Activated naive CD4-positive, alpha-beta T cell treated with anti-CD3 and anti-CD28 coated beads, Interleukin-2, amount 50 U/mL, for 72 hours (primary cell): ENCODE results near the gene DNAL1. TPM values are rescaled to one million over a fixed set of nuclear protein-coding genes. Genes with fewer than 3 reads are reported as not detected.

Experiments
- ATAC-seq, 2 donors: fragments of 150-1000 bp; cut with Tn5 transposase; 2 replicates each; pipeline ENCODE4 v1.10.0; 2021; ENCODE audit warnings: mild to moderate bottlenecking in 2 of 2, moderate library complexity in 2 of 2
- DNase-seq, 2 donors: peaks; one replicate each; pipeline ENCODE4 v3.0.0; 2021 to 2022; ENCODE audit warnings: low spot score in 2 of 2
- H3K27ac Mint-ChIP-seq, 2 donors: one replicate each; pipeline ENCODE4 v1.8.0; 2022; ENCODE audit warnings: mild to moderate bottlenecking in 2 of 2, mixed read lengths in 2 of 2
- H3K36me3 Mint-ChIP-seq, 2 donors: one replicate each; pipeline ENCODE4 v1.8.0; 2022; ENCODE audit warnings: mixed read lengths in 2 of 2
- H3K9me3 Mint-ChIP-seq, 2 donors: one replicate each; pipeline ENCODE4 v1.8.0; 2022; ENCODE audit warnings: mixed read lengths in 2 of 2
- total RNA-seq, 2 donors: library from RNA; stranded (reverse); gene quantifications; one replicate each; pipeline ENCODE4 v1.2.3, GENCODE V29; 2022

DNAL1 gene
- total RNA-seq, 2 donors from 2014 or later: 4.0 to 4.7 TPM

DNA sequence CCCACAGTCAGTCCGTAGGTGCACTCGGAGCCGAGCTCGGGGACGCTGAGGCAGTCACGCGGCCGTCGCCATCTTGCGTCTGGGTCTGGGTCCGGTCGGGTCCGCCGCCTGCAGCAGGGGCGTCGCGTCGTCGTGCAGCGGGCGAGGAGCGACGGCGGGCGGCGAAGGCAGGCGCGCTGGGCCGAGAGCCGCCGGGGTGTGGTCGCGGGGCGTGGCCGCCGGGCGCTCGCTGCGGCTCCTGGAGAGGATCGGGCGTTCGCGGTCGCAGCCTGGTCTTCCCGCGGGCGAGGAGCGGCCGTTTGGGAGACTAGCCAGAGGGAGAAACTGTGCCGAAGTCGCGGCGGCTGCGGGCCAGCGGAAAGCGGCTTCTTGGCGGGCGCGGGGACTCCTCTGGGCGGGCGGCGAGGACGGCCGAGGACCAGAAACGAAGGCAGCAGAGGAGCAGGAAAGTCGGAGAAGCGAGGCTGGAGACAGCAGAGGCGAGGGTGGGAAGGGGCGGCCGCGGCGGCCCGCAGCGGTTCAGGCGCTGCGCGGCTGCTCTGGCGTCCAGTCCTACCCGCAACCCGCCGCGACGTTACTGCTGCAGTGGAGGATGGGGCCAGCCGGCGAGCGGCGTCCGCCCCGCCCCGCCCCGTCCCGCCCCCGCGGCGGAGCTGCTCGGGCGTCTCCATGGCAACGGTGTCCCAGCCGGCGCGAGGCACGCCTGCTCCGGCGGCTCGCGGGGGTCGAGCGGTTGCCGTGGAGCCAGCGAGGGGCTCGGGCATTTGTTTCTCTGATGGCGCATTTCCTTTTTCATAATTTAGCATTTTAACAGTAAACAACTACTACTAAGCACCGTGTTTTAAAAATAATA, 69.2 kb downstream of the DNAL1 start, which contains the start of gene PNMA1:
PNMA1 (minus strand) TSS at position 582 of the 853 bp plus-strand sequence. CDS start 745 bp downstream, outside the sequence.
- peaks cover 15 to 25% of the 10 kb centered on the region in 2 donors for H3K36me3 Mint-ChIP-seq
- no peaks in the 10 kb centered on the region for H3K9me3 Mint-ChIP-seq
- H3K27ac Mint-ChIP-seq: peak within 1 kb of the TSS; percentile 96
- DNase-seq (peak; percentile 87 to 91), ATAC-seq (peak; percentile 74 to 79)

DNA sequence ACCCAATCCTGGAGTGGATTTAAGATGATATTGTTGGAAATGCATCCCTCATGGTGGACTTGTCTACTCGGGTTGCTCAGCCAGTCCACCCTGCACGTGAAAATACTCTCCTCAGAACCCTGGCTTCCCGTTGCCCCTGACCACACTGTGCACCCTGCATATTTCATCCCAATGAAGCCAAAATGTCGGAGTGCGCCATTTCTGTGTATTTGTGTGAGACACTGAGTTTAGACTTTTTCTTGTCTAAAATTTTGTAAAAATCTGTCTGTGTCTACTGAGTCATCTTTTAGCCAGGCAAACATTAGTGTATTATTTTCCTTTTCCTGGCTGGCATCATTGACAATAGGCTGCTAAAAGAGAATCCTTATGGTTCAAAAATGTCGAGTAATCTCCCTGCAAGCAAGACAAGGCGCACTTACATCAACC, 69.9 kb downstream of the DNAL1 start:
- Mint-ChIP-seq H3K9me3 (no peaks in the 10 kb centered on the region), H3K27ac (peak overlapping the region; percentile 94 to 96), H3K36me3 (peaks cover 15 to 31% of the 10 kb centered on the region in 2 donors)
- no peak for DNase-seq
- no peak for ATAC-seq

DNA sequence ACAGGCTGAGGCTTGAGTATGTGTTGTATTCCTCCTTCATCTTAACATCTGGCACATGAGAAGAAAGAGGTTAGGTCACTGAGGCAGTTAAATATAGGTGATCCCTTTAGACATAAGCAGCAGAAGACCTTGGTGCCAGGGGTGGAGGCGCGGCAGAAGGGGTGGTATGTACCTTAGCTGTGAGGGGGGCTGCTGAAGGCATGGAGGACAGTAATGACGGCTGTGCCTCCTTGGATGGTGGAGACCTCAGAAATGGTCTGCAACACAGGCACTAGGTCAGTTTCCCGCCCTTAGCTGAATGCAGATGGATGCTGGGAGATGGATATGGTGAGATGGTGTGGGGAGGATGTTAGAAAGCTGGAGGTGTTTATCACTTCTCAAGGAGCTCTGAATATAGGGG, 70.9 kb downstream of the DNAL1 start:
- H3K27ac Mint-ChIP-seq: no peak overlapping the region
- no peak for ATAC-seq
- H3K36me3 Mint-ChIP-seq: peaks cover 15 to 33% of the 10 kb centered on the region in 2 donors
- no peaks in the 10 kb centered on the region for H3K9me3 Mint-ChIP-seq
- no peak for DNase-seq

DNA sequence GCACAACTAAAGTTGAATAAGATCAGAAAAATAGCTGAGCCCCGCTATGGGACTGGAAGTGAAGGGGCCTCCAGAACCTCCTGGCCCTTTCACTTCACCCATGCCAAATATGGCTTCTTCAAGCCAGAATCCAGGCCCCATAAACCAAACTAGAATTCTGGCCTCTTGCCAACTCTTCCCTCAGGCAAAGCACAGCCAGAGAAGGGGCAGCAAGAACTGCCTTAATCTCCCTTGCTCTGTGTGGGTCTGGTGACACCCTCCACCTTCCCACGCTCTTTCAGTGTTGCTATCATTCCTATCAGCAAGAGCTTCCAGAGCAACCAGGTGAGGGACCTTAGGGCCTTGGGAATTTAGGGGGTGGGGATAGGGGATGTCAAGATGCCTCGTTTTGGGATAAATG, 72.5 kb downstream of the DNAL1 start:
- DNase-seq (no peak), ATAC-seq (no peak)
- Mint-ChIP-seq H3K36me3 (peaks cover 16 to 41% of the 10 kb centered on the region in 2 donors), H3K27ac (peak overlapping the region in 1 of 2 donors; percentile 59), H3K9me3 (no peaks in the 10 kb centered on the region)

DNA sequence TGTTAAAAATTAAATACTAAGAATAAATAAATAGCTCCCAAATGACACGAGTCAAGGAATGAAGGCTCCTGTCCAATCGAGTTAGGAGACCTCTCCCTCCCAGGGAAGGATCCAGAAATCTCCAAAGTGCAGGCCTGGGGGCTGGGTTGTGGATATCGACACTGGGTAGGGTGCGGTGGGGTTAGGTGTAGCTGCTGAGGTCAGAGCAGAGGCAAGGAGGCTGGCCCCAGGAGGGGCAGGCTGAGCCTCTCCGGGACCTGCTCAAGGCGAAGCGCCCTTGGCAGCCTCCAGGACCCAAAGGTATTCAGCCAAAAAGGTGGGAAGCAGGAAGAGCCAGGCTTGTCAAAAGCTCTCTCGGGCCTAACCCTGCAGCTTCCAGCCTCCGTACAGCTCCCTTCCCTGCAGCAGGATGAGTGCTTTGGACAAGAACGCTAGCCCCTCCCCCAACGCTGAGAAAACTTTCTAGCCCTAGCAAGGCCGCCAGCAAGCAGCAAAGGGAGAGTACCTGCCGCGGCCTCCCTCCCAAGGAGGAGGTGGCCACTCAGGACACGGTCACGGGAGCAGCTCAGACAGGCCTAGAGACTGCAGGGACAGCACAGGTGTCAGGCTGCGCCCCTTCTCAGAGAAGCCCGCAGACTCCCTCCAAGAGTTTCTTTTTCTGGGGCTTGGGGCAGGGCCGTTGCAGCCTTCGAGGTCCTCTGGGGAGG, 73.1 kb downstream of the DNAL1 start:
- DNase-seq: no peak
- no peaks in the 10 kb centered on the region for H3K9me3 Mint-ChIP-seq
- peaks cover 14 to 35% of the 10 kb centered on the region in 2 donors for H3K36me3 Mint-ChIP-seq
- no peak for ATAC-seq
- H3K27ac Mint-ChIP-seq: peak overlapping the region; percentile 73 to 89

DNA sequence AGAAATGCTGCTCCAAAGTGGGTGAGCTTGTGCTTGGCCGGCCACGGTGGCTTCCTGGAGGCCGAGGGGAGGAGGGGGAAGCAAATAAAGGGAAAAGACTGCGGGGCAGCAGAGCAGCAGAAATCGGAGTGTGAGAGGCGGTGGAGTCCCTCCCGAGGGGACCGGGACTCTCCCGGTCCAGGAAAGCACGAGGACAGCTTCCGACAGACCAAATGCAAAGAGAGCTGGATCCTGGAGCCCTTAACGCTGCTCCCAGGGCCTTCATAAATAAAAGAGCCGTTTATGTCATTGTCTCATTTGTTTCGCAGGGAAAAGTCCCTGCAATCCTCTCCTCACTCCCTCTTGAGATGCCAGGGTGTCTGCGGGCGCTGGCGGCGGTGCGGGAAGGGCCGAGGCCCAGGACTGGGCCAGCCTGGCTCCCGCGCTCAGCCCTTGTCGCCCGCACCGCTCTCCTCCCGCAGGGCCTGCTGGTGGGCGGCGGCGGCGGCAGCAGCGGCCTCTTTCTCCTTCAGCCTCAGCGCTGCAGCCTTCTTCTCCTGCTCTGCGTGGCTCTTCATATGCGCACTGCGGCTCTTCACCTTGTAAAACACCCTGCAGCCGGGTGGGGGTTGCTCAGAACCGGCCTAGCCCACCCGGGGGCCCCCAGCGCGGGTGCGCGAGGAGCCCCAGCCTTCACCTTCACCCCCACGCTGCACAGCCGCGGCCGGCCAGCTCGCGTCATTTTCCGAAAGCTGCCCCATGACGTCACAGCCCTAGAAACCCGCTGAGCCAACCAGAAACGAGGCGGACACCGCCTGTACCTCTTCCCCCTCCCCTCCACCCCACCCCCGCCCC, 73.8 kb downstream of the DNAL1 start:
- H3K27ac Mint-ChIP-seq: peak overlapping the region; percentile 73 to 89
- peaks cover 11 to 34% of the 10 kb centered on the region in 2 donors for H3K36me3 Mint-ChIP-seq
- ATAC-seq: no peak

DNA sequence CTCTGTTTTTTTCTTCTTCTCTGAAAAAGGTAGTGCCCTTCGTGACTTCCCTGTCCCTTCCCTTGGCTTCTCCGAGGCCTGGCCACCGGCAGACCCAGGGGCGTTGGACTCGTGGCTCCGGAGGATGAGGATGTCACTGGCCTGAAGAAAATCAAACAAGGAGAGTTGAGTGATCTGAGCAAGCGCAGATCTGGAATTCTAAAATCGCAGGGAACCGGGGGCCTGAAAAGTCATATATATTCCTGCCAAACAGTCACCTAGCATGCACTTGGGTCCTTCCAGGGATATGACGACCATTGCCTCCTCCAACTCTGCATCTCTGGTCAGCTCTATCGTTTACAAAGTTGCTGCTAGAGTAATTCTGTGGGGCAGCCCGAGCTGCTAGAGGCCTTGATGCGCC, 74.6 kb downstream of the DNAL1 start:
- peaks cover 16 to 39% of the 10 kb centered on the region in 2 donors for H3K36me3 Mint-ChIP-seq
- no peak for DNase-seq
- H3K27ac Mint-ChIP-seq: peak overlapping the region; percentile 49 to 65
- ATAC-seq: no peak
- no peaks in the 10 kb centered on the region for H3K9me3 Mint-ChIP-seq

More for the DNA sequence above, 73.8 kb downstream of the DNAL1 start:
- no peaks in the 10 kb centered on the region for H3K9me3 Mint-ChIP-seq
- no peak for DNase-seq

DNA sequence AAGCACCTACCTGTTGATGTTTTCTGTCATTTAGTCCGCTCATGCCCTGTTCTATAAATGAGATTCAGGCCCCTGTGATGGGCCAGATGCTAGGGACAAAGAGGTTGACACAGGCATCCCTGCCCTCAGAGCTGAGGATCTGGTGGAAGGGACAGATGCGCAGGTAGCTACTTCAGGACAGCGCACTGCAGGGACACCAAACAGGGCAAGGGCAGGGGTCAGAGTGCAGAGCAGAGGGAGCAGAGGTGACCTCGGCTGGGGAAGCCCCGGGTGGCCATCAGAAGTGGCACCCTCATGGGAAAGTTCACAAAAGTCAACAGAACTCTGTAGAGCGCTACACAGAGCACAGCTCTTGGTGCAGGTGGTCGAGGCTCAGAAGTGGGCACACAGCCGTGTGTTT, 75.0 kb downstream of the DNAL1 start:
- H3K9me3 Mint-ChIP-seq: no peaks in the 10 kb centered on the region

DNA sequence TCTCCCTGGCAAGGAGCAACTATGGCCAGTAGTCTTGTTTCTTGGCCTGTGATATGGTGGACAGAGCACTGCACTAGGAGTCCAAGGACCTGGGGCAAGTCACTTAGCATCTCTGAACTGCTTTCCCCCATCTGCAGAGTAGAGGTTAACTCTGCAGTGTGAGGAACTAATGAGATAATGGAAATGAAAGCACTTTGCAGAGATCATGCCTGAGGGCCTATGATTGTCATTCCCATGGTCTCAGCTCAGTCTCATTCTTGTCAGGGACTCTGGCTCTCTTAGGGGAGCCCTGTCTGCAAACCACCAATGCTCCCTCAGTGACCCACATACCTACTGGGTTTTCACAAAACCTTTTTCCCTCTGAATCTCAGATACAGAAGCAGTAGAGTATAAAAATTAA, 75.8 kb downstream of the DNAL1 start:
- H3K27ac Mint-ChIP-seq: peak overlapping the region in 1 of 2 donors; percentile 98
- no peak for DNase-seq
- no peaks in the 10 kb centered on the region for H3K9me3 Mint-ChIP-seq
- peaks cover 18 to 41% of the 10 kb centered on the region in 2 donors for H3K36me3 Mint-ChIP-seq
- ATAC-seq: no peak

More for the DNA sequence above, 75.0 kb downstream of the DNAL1 start:
- peaks cover 18 to 39% of the 10 kb centered on the region in 2 donors for H3K36me3 Mint-ChIP-seq
- no peak for DNase-seq
- H3K27ac Mint-ChIP-seq: peak overlapping the region; percentile 49 to 65
- ATAC-seq: no peak

DNA sequence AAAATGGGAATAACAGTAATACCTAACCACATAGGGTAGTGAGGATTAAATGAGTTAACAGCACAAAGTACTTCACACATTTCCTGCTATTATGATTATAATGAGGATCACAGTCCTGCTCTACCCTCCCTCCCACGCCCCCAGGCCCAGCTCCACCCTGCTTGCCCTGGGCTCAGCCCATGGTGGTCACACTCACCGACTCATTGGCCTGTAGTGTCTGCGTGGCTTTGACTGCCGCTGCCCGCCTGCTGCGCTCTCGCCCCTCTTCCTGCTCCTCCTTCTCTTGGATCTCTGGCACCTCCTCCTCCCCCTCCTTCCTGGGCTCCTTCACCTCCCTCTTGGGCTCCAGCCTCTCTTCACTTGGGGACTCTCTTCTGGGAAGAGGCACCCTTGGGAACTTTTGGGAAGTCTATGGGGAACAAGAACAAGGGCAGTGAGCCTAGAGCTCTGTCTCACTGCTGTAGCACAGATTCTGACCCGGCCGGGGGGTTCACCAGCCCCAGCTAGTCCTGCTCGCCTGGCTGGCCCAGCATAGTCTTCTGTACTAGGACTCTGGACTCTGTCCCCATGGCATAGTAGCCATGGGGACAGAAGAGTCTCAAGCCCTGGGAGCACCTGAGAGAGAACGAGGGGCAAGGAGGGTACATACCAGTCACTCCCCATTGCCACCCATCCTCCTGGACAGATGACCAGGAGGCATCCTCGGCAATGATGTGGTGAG, 76.5 kb downstream of the DNAL1 start:
- no peak for DNase-seq
- Mint-ChIP-seq H3K9me3 (no peaks in the 10 kb centered on the region), H3K36me3 (peaks cover 18 to 45% of the 10 kb centered on the region in 2 donors), H3K27ac (peak overlapping the region; percentile 85 to 98)
- peak in 1 of 2 donors; percentile 24 for ATAC-seq

DNA sequence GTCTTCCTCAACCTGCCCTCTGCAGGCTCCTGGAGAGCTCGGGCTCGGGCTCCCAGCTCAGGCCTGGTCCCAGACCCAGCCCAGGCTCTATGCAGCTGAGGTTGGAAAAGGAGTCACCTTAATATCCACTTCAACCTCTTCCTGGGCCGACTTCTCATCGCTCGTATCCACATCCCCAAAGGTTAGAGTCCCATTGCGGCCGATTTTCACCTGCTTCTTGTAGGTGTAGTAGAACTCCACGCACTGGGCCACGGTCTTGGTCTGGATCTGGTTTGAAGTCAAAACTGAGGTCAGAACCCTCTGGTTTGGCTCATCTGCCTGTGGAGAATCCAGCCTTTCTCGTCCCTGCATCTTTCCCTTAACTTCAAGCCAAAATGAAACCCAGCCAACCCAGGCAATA, 77.8 kb downstream of the DNAL1 start:
- DNase-seq: no peak
- Mint-ChIP-seq H3K27ac (peak overlapping the region in 1 of 2 donors; percentile 85), H3K9me3 (no peaks in the 10 kb centered on the region), H3K36me3 (peaks cover 18 to 50% of the 10 kb centered on the region in 2 donors)
- ATAC-seq: no peak

DNA sequence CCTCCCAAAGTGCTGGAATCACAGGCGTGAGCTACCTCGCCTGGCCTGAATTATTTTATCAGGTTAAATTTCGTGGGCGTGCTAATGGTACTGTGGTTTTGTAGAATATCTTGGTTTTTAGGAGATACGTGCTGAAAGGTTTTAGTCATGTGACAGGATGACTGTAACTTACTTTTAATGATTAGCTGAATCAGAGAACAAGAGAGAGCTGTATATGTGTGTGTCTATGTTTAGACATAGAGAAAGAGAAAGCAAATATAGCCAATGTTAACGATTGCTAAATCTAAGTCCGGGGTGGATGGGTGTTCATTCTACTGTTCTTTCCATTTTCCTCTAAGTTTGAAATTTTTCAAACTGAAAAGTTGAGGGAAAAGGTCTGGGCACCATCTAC, 78.6 kb downstream of the DNAL1 start:
- DNase-seq (no peak), ATAC-seq (no peak)
- peak overlapping the region; percentile 73 to 87 for H3K27ac Mint-ChIP-seq
- H3K36me3 Mint-ChIP-seq: peaks cover 19 to 51% of the 10 kb centered on the region in 2 donors
- H3K9me3 Mint-ChIP-seq: no peaks in the 10 kb centered on the region

DNA sequence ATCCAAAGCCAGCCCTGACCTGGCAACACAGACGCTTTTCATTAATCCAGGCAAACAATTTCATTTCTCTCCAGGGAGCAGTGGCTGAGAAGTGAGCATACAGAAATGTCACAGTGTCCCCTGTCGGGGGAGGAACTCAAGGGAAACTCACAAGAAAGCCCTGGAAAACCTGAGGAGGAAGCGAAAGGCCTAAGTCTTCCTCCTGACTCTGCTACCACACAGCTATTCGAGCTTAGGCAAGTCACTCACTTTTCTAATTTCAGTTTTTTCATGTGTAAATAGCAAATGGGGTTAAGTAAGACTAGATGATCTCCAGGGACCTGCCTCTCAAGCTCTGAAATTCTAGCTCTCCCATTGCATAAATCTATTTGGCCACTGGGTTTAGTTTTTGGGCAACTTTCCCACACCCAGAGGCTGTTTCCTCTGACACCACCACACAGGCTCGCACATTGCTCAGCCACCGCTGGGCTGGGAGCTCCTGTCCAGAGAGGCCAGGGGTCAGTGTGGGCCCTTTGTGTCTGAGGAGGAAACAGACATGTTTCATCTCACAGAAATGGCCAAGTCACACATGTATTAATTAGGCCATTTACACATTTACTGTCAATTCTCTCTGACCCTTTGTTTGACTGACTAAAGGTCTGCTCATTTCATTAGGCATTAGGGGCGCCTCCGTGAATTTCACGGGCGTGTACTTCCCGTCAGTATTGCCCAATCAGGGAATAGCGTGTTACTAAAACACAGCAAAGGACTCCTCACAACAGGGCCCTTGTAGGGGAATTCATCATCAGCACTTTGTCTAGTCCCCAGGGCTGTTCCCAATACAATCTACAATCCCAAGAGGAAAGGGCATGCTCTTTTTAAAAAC, 79.2 kb downstream of the DNAL1 start:
- peak overlapping the region; percentile 73 to 87 for H3K27ac Mint-ChIP-seq
- no peaks in the 10 kb centered on the region for H3K9me3 Mint-ChIP-seq
- DNase-seq (no peak), ATAC-seq (no peak)
- H3K36me3 Mint-ChIP-seq: peaks cover 23 to 56% of the 10 kb centered on the region in 2 donors

DNA sequence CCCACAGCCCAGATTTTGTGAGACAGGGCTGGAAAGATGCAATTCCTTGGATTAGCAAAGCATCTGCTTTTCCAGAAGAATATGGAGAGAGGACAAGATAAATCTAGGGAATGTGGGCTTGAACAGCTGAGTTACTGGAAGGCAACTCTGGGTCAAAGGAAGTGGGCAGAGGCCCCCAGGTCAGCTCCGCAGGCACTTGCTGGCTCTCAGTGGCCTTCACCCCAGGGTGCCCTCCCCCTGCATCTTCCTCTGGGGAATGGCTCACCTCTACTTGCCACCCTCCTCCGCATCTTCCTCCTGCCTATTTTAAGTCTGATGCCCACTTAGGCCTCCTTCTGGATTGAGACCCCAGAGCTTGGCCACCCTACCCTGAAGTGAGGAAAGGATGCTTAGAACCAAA, 79.9 kb downstream of the DNAL1 start:
- peaks cover 29 to 57% of the 10 kb centered on the region in 2 donors for H3K36me3 Mint-ChIP-seq
- DNase-seq (no peak), ATAC-seq (no peak)
- H3K9me3 Mint-ChIP-seq: no peaks in the 10 kb centered on the region
- peak overlapping the region; percentile 87 to 96 for H3K27ac Mint-ChIP-seq
